NCI-H1092 treated with DMSO at 0.1 percent for 48 hours (cell line): ENCODE results near the gene NEDD9.

Experiments used
- DNase-seq: peaks from one replicate; lab custom pipeline; 2025; lab: John Stamatoyannopoulos, UW

Gene NEDD9

DNA sequence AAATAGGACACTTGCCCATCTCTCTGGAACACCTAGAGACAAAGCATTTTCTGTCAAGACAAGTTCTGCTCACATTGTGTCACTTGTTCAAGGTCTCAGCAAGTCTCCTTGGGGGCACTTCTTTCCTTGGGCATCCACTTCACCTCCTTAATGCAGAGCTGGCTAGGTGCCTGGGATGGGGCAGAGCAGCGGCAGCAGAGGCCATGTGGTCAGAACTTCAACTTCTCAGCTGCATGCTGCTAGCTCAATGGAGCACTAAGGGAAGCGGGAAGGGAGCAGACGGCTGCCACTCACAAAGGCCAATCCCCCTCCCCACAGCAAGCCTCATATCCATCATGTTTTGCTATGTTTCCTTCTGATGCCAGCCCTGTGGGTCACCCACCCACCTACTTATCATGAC, 31.5 kb downstream of the NEDD9 start:
- no peak for DNase-seq

DNA sequence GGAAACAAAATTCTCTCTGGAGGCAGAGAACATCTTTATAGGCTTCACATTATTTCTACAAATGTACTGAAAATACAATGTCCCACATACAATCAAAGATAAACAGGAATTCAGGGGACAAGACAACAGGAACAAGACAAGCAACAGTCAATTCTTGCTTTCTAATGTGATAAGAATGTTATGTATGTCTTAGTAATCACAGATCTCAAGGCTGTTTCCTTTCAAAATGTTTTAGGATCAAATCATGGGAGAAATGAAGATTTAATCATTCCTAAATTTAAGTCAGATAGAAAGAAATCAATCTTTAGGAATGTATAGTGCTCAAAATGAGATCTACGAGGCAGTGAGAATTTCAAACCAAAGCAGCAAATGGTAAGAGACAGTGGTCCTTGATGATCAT, 32.1 kb downstream of the NEDD9 start:
- no peak for DNase-seq

DNA sequence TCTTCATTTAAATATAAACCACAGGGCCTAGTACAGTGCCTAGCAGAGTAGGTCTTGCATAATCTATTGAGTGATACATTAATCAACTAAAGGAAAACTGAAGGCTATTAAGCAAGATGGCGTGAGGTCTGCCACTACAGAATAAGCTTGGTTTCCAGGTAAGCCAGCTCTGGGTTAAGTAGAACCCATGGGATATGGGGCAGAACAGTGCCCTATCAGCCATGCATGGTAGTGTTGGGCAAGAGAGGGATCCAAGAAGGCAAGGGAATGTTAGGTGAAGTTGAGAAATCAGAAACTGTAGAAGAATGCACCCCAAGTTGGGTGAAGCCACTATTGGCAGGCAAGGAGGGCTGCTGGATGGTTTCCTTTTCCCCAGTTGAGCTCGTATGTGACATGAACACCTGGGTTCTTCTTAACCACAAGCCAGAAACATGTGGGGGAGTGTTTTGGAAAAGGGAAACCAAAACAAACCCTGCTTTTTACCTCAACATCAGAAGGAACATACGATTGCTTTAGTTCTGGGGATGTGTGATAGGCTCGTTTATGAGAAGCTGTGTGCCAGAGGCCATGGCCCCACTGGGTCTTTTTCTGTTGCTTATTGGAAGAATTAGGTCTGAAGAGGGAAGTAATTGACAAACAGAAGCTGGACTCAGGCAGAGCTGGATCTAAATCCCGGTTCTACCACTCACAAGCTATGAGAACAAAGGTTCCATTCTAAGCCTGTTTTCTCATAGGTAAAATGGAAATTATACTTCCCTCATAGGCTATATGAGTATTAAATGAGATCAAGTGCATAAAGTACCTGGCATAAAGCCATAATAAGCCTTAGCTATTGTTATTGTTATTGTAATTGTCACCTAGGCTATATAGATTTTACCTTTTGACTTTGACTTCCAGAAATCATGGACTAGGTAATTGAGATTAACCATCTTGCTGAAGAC, 33.5 kb downstream of the NEDD9 start:
- no peak for DNase-seq

DNA sequence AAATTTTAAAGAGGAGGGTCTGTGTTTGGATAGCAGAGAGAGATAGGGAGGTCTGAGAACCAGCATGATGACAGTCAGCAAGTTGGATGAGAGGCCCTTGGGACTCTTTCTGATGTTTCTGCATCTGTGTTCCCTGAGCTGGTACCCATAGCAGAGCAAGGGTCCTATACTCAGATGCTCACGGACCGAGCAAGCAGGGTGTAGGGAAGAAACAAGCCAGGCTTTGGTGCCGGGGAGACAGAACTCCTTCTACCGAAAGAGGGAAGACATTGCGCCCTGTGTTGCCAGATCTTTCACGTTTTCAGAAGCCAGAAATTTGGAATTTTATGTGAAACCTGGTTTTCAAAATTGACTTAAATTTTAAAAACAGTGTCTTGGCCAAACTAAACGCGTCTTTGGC, 34.6 kb downstream of the NEDD9 start:
- no peak for DNase-seq

DNA sequence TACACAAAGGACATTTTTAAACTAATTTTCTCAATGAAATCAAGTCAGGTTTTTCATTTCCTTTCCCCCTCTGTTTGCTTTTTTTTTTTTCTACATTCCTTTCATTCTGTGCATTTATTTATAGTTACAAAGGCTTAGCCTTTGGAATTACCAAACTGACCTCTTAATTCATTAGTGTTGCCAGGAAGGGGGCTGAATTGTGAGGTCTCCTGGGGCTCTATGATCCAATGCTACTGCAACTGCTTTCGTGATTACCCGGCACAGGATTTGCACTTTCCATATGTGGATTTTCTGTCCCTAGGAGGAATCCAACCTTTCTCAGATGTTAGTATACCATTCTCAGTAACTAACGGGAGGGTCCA, 35.3 kb downstream of the NEDD9 start:
- DNase-seq, result no peak

DNA sequence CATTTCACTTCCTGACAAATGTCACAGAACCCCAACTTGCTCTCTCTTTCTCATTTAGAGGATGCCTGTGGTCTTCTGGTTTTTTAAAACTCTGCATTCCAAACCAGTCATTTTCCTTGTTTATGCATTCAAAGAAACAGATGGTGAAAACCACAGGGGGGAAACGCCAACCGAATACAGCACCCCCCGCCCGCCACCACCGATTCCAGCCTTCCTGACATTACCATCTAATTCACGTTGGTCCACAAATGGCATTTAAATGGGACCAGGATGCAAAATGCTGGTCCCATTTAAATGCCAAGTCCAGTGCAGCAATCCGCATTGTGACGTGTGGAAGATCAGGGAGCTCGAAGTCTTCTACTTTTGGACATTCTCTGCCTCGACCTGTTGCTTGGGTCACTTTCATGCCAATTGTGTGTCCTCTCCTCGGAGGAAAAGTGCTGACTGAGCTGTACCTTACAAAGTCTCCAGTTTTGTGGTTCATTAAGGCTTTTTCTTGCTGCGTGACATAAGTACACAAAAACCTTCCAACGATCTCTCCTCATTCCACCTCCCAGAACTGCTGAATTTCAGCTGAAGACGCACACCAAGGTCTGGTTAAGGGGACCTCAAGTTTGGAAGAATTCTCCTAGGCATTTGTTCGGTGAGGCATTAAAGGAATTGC, 35.8 kb downstream of the NEDD9 start:
- no peak for DNase-seq

DNA sequence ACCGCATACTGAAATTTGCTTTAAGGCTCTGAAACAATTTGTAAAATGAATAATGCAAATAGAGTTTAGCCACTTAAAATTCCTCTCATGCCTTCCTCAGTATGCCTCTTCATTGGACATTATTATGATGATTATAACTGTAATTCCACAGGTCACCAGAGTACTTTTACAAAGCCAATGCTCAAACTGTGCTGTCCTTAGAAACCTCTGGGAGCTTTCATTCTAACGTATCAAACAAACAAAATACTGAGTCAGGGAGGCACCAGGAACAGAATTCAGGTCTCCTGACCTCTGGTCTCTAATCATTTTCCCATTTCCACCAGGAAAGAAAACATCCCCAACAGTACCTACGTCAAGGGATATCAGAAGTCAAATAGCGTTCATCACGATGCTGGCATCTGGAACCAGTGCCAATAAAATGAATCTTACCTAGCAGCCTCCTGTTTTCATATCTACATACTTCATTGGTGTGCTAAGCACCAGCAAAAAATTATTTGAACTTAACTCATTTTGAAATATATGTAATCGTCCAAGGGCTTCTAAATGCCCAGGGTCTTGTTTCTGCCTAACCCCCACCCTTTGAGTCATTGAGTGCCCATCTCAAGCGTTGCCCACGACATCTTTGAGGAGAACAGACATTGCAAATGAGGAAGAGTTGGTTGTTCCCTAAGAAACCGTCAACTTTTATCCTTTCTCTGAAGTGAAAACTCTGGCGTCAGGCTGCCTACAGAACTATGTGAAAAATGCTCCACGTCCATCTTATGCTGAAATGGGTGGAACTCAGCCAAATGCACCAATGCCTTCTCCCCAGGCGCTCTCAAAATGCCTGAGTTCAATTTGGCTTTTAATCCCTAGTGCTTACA, 37.9 kb downstream of the NEDD9 start:
- DNase-seq, result no peak

DNA sequence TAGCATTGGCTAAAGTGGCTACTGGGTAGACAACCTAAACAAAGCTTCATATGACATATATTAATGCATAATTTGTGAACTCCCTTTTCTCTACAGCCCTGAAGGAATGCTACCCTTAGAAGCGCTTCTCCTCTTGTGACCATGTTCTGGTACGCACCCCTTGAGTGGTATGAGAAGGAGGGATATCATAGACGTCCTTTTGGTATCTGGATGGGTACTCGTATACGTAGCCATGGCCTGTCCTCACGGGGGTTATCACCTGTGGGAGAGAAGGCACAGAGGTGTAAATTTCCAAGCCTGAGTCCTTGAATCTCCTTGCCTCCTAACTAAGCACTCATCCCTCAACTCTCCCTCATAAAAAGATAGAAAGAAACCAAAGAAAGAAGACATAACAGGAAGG, 39.0 kb downstream of the NEDD9 start:
- no peak for DNase-seq

DNA sequence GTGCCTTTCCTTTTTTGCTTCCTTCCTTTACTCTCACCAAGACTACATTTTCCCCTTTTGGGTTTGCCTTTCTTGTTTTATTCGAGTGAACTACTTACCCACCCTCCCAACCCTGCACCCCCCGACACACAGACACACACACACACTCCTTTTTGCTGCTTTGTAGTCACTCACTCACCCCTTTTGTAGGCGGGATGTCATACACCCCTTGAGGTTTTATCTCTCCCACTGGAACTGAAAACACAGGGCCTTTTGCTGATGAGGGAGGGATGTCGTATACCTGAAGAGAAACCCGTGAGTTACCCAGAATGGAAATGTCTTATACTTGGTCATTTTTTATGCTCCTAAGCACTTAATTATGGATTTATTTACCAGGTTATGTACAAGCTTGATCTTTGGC, 40.3 kb downstream of the NEDD9 start:
- DNase-seq, result no peak

DNA sequence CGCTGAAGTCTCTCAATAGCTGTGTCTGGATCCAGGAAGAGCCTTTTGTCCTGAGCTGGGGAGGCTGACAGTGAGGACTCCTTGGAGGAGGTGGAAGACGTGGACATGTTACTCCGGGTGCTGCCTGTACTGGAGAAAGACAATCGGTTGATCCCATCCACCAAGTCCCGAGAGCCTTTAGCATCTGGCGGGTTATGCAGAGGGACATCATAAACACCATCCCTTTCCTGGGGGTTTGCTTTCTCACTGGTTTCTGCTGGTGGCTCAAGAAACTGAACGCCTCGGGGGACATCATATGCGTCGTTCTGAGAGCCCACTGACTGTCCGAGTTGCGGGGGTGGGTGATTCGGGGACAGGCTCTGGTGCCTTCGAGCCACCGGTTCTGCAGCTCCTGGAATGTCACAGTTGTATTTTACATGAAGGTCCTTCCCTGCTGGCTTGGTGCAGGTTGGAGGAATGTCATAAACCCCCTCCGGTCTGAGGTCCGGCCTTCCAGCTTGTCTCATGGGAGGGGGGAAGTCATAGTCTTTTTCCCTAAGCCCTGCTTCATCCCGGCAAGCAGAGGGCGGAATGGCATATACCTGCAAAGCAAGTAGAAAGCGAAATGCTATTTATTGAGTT, 41.7 kb downstream of the NEDD9 start:
- no peak for DNase-seq

DNA sequence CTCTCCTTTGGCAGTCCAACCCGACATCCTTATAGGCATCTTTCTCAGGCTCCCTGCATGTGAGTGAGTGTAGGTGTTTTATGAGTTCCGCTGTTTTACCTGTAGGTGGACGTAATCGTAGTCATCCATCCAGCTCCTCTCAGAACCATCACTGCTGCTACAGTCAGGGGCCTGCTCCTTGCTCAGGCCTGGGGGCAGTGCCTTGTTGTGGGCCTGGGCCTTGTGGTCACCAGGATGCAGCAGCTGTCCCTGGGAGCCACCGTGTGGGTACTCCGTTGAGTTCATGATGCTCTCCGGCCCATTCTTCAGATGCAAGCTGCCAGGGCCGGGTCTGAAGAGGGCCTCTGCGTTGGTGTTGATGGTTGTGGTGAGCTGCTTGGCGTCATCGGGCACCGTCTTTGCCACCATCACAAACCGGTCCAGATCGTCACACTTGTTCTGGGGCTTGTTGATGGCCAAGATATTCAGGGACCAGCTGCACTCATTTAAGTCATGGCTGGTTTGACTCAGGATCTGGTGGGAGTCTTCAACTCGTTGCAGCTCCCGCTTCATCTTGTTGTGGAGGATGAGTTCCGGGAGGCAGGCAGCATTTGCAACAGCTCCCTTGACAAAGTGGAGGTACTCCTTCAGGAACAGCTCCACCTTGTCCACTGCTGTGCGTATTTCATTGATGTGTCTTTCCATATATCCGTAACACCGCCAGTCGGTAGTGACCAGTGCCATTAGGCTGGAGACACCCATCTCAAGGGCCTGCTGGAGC, 42.4 kb downstream of the NEDD9 start:
- no peak for DNase-seq

DNA sequence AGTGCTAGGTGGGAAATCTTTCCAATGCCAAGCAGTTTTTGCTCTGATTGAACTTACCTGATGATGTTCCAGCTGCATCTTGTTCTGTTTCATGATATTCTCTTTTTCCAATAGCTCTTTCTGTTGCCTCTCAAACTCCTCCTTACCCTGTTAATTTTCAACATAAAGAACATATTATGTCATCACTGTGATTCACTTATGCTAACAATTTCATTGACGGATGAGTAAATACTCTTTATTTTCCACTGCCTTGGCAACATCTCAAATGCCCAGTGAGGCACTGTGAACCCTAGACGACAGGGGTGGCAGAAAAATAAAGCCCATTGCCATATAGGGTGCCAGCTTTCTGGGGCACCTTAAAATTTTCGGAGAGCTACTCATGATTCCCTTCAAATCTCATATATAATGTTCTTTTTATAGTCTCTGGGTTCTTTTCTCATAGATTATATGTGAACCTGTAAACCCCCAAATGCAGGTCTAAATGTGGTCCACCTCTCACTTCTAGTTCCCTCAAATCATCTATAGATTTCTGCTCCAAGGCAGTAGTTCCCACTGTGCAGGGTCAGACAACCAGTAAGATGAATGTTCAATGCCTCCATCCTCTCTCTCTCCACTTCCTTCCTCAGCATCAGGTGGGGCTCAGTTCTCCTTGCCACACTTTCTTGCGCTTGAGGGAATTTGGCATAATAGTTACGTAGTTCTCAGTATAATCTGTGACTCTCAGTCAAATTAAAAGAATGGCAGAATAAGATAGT, 44.1 kb downstream of the NEDD9 start:
- no peak for DNase-seq

DNA sequence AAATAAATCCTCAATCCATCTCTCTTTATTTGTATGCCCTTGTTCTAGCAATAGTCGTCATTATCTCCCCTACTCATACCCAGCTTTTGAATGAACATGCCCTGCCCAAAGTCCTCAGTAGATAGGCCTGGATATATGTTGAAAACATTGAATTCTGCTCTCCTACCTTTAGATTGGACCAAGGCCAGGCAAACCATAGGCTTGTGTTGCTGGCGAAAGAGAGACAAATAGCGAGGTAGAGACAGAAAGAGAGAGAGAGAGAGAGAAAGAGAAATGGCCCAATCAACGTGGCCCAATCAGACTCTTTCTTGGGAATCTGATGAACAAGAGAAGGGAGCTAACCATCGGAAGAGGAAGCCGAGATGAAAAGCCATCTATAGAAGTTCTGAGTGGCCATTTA, 45.2 kb downstream of the NEDD9 start:
- no peak for DNase-seq

DNA sequence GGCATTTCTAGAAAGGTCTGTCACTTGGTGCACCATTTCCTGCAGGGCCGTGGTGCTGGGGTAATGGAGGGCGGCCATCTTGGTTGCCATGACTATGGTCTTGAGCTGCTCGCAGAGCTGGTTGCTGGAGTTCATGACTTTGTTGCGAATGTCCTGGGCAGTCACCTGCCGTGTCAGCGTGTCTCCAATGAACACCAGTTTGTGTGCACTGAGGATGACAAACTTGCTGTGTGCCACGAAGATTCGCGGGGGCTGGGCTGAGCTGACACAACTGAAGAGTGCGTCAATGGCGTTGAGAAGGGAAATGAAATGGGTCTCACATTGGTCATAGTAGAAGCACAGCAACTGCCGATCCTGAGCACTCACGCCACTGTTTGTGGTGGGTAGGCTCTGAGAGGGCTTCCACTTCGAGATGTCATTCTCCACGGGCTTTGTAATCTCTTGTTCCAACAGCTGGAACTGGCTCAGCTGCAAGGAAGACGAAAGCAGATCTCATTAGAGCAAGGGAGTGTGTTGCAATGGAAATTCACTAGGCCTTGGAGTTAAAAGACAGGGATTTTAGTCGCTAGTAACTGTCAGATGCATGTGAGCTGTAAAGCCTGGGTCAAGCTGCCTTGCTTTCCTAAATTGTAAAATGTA, 47.1 kb downstream of the NEDD9 start:
- DNase-seq, result no peak

DNA sequence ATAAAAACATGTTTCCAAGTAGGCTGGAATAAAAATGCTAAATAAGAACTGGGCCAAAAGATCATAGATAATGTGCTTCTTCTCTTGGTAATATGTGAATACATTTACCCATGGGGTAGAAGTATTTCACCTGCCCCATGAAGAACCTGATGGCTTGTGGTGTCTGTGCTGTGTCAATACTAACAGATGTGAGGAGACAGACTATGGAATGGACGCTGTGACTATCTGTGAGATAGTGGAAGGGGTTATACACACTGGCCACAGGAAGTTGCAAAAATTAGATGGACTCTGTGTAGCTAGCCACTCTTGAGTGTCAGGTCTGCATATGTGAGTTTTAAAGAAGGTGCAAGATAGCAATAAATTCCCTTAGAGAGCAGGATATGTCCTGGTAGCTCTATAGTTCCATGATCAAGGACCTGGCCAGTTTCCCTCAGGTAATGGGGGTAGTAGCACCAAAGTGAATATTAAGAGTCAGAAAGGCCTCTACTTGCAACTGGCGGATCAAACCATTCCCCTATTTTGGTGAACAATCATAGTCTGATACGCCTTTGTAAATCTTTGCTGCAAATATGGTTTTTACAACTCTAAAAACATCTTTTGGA, 48.6 kb downstream of the NEDD9 start:
- DNase-seq, result no peak

DNA sequence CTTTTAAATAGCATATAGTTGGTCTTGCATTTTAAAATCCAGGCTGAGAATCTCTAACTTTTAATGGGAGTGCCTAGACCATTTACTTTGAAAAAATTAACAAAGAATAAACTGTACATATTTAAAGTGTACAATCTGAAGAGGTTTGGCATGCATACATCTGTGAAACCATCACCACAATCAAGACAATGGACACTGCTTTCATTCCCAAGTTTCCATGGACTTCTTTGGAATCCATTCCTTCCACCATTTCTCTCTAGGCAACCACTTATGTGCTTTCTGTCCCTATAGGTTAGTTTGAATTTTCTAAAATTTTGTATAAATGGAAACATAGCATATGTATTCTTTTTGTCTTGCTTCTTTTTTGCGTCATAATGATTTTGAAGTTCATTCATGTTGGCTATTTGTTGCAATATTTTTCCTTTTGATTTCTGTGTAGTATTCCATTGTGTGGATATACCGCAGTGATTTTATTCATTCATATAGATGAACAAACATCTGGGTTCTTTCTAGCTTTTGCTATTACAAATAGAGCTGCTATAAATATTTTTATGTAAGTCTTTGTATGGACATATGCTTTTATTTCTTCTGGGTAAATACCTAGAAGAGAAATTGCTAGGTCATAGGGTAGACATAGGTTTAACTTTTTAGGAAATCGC, 50.9 kb downstream of the NEDD9 start:
- DNase-seq, result no peak

DNA sequence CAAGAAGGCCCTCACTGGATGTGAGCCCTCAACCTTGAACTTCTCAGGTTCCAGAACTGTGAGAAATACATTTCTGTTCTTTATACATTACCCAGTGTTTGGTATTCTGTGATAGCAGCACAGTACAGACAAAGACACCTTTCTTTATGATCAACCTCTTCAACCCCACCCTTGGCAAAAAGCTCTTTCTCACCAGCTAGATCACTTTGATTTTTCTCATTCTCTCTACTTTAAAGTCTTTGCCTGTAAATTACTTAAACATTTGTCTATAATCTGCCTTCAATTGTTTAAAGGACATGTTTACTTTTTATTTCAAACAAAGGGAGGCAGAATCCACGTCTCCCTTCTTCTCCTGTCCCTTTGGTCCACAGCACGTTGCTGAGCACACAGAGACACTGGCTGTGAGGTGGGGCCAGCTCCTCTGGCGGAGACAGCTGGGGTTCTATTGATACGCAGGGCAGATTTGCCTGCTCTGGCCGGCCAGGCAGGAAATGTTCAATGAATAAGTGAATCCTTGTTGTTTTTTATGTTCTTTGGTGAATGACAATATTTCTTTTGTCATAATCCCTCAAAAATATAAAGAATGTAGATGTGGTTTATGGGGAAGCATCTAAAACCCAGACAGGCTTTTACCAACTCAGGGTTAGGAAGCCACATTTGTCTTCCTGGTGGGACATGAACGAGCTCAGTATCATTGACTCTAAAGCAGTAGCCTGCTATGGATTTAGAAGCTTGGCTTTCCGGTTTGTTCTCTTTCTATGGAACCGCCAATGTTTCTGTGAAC, 52.9 kb downstream of the NEDD9 start:
- no peak for DNase-seq

DNA sequence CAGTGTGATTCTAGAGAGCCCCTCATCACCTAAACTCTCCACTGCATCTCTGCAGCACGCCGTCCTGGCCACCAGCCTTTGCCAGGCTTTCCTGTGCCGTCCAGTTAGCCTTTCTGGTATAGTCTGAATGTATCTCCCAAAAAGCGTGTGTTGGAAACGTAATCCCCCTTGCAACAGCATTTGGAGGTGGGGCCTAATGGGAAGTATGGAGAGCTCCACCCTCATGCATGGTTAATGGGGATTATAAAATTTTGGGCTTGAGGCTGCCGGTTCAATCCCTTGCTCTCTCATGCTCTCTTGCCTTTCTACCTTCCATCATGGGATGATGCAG, 53.4 kb downstream of the NEDD9 start:
- no peak for DNase-seq

DNA sequence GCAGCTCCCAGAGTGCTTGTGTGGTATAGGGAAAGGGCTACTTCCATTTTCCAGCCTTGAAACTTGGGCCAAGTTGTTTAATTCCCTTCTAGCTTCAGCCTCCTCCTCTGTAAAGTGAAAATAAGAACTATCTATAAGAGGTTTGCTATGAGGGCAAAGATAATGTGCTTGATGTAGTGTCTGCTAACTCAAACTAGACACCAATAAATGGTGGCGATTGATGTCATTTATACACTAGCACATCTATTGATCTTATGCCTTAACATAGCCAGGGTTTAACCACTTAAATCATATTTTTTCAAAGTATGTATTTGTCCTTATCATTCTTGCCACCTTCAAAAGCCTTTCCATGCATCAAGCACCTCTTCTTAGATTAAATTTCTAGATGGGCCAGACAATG, 55.2 kb downstream of the NEDD9 start:
- no peak for DNase-seq
